ENCODE measurements around the gene HMCN2.

Gene HMCN2

GRCh38 chr9:130263601-130264413, 1.8 kb upstream of the HMCN2 start:
- no peak for DNase-seq (ENCODE audit: low read depth)
- no peak for TF ChIP-seq CTCF (IDR thresholded peaks at IDR 0.05; ENCODE audit: control insufficient read depth, insufficient read depth, low read depth, low read length, missing control alignments)
- H3K4me3 ChIP-seq (ENCODE audit: control insufficient read depth, low read depth, low read length) = no peak overlapping the region

GRCh38 chr9:130264414-130265350, 878 bp upstream of the HMCN2 start:
- no peak for DNase-seq (ENCODE audit: low read depth)
- no peak overlapping the region for H3K4me3 ChIP-seq (ENCODE audit: control insufficient read depth, low read depth, low read length)

GRCh38 chr9:130266236-130267098, 907 bp downstream of the HMCN2 start:
- H3K4me3 ChIP-seq (ENCODE audit: control insufficient read depth, low read depth, low read length) = no peak overlapping the region
- no peak for TF ChIP-seq CTCF (IDR thresholded peaks at IDR 0.05; ENCODE audit: control insufficient read depth, insufficient read depth, low read depth, low read length, missing control alignments)
- DNase-seq (ENCODE audit: low read depth) = no peak

More at GRCh38 chr9:130264414-130265350, 878 bp upstream of the HMCN2 start:
- TF ChIP-seq CTCF (IDR thresholded peaks at IDR 0.05; ENCODE audit: control insufficient read depth, insufficient read depth, low read depth, low read length, missing control alignments) = no peak

GRCh38 chr9:130267930-130268329, 2.4 kb downstream of the HMCN2 start:
- TF ChIP-seq CTCF (IDR thresholded peaks at IDR 0.05; ENCODE audit: control insufficient read depth, insufficient read depth, low read depth, low read length, missing control alignments) = no peak
- DNase-seq (ENCODE audit: low read depth) = no peak
- no peak overlapping the region for H3K4me3 ChIP-seq (ENCODE audit: control insufficient read depth, low read depth, low read length)

- H3K4me3 ChIP-seq (ENCODE audit: control insufficient read depth, low read depth, low read length) = no peak overlapping the region
- no peak for DNase-seq (ENCODE audit: low read depth)
- no peak for TF ChIP-seq CTCF (IDR thresholded peaks at IDR 0.05; ENCODE audit: control insufficient read depth, insufficient read depth, low read depth, low read length, missing control alignments)
Observed at GRCh38 chr9:130268521-130269211, 3.1 kb downstream of the HMCN2 start.
